K562 (cell line): ENCODE data around the gene FBLN2. TPM values are rescaled to one million over a fixed set of nuclear protein-coding genes. Genes with fewer than 3 reads are reported as not detected.

Experiments
- ATAC-seq: fragments of 200-7000 bp; cut with Tn5 transposase; 3 replicates; pipeline ENCODE4 v1.9.1; 2020; ENCODE audit warnings: moderate library complexity
- BruUV-seq: library from RNA; stranded (reverse); fragments of 400-500 nt; replicated peaks from 2 replicates; lab custom pipeline; 2021; lab: Mats Ljungman, UMichigan
- CTCF ChIA-PET: fragments of 300-600 bp; formaldehyde crosslinking; extraction: SDS; loops from one replicate; lab custom pipeline; 2021; ENCODE audit warnings: low intra/inter-chr PET ratio; lab: Yijun Ruan, JAX
- POLR2A ChIA-PET: fragments of 300-600, 350-650 bp; sonication (Branson Sonifier 250); formaldehyde crosslinking; extraction: SDS; loops from one replicate; lab custom pipeline; 2021; ENCODE audit warnings: antibody characterized with exemption, inconsistent platforms; lab: Yijun Ruan, JAX
- DNase-seq, 4 experiments: peaks; one replicate each; pipeline versions ENCODE4 v3.0.0 to v3.0.0-alpha.2; 2011 to 2018; ENCODE audit warnings: low spot score in 3 of 4, mixed read lengths in 3 of 4; ENCODE audit errors: extremely low read depth in 1 of 4
- FAIRE-seq: peaks from 2 replicates; lab custom pipeline; 2011; peaks lifted over from hg19 to GRCh38; lab: Jason Lieb, UNC
- H2AFZ ChIP-seq: 2 replicates; pipeline ENCODE4 v1.6.0; 2011; ENCODE audit warnings: low read depth, low read length, control low read depth, inconsistent platforms
- H3K27ac ChIP-seq: fragments of 200-600 bp; 3 replicates; pipeline ENCODE4 v1.8.0; 2011; ENCODE audit warnings: low read depth, mild to moderate bottlenecking, control low read depth, inconsistent platforms, low read length, moderate library complexity, mixed read lengths; ENCODE audit errors: extremely low read depth
- H3K27me3 ChIP-seq, 2 experiments: fragments of 300-600 bp in 1 of 2; 2 replicates in 1 of 2; 3 replicates in 1 of 2; pipeline versions ENCODE4 v1.6.0 to v1.8.0; 2011; ENCODE audit warnings: inconsistent platforms in 2 of 2, low read length in 2 of 2, mild to moderate bottlenecking in 1 of 2, mixed read lengths in 1 of 2, moderate library complexity in 1 of 2; ENCODE audit not compliant: control insufficient read depth in 2 of 2, insufficient read depth in 2 of 2
- H3K36me3 ChIP-seq: fragments of 300-600 bp; 3 replicates; pipeline ENCODE4 v1.8.0; 2011; ENCODE audit warnings: mild to moderate bottlenecking, low read length, inconsistent platforms; ENCODE audit not compliant: control insufficient read depth, insufficient read depth
- H3K4me1 ChIP-seq, 2 experiments: fragments of 200-600 bp in 1 of 2; replicated peaks in 1 of 2; 2 replicates in 1 of 2; 3 replicates in 1 of 2; pipeline versions ENCODE4 v1.5.1 to v1.8.0; 2011; ENCODE audit warnings: inconsistent platforms in 2 of 2, low read length in 2 of 2, mild to moderate bottlenecking in 1 of 2, mixed read lengths in 1 of 2, moderate library complexity in 1 of 2; ENCODE audit not compliant: control insufficient read depth in 2 of 2, insufficient read depth in 2 of 2
- H3K4me2 ChIP-seq: 2 replicates; pipeline ENCODE4 v1.6.1; 2011; ENCODE audit warnings: low read length, control low read depth, inconsistent platforms, mixed read lengths; ENCODE audit not compliant: insufficient read depth
- H3K4me3 ChIP-seq: fragments of 200-600 bp; sonication (generic), shearing (Covaris generic); 2 replicates; pipeline ENCODE4 v1.5.1; 2016; ENCODE audit warnings: control low read depth, inconsistent platforms
- H3K79me2 ChIP-seq: fragments of 200-600 bp; 3 replicates; pipeline ENCODE4 v1.8.0; 2011; ENCODE audit warnings: low read length, inconsistent platforms; ENCODE audit not compliant: control insufficient read depth, insufficient read depth
- H3K9ac ChIP-seq, 2 experiments: 2 replicates each; pipeline versions ENCODE4 v1.6.0 to v1.6.1; 2011; ENCODE audit warnings: low read depth in 2 of 2, low read length in 2 of 2, control low read depth in 1 of 2, inconsistent platforms in 1 of 2, mild to moderate bottlenecking in 1 of 2, mixed read lengths in 1 of 2; ENCODE audit not compliant: insufficient read depth in 1 of 2
- H3K9me1 ChIP-seq: one replicate; pipeline ENCODE4 v1.6.0; 2011; ENCODE audit warnings: inconsistent platforms, mild to moderate bottlenecking, low read length, moderate library complexity; ENCODE audit not compliant: control insufficient read depth, insufficient read depth
- H3K9me3 ChIP-seq: replicated peaks from 2 replicates; pipeline ENCODE4 v1.5.1; 2011; ENCODE audit warnings: low read depth, low read length, inconsistent platforms; ENCODE audit not compliant: control insufficient read depth, insufficient read depth
- H4K20me1 ChIP-seq: replicated peaks from 2 replicates; pipeline ENCODE4 v1.6.1; 2011; ENCODE audit warnings: low read length, inconsistent platforms, mixed read lengths; ENCODE audit not compliant: control insufficient read depth, insufficient read depth
- ELF1 ChIP-seq: fragments of 200-800 bp; sonication (Bioruptor generic); IDR thresholded peaks from 2 replicates; pipeline ENCODE4 v1.6.1; 2016; ENCODE audit warnings: missing genetic modification characterization, missing compliant biosample characterization
- FIP1L1 ChIP-seq: fragments of 200-400 bp; formaldehyde crosslinking; IDR thresholded peaks from 2 replicates; pipeline ENCODE4 v1.6.1; 2018; ENCODE audit warnings: mild to moderate bottlenecking, low read depth, low read length; ENCODE audit not compliant: poor library complexity, severe bottlenecking
- HSF4 ChIP-seq: fragments of 250-450 bp; sonication (Bioruptor Pico); IDR thresholded peaks from 2 replicates; pipeline ENCODE4 v2.1.2; 2022; ENCODE audit warnings: mild to moderate bottlenecking, moderate library complexity, borderline replicate concordance
- KDM1A ChIP-seq, 2 experiments: fragments of 450-650 bp; IDR thresholded peaks; 2 replicates each; pipeline ENCODE4 v1.6.1; 2016; ENCODE audit warnings: mild to moderate bottlenecking in 2 of 2
- KDM2B ChIP-seq: fragments of 250-450 bp; sonication (Bioruptor Pico); IDR thresholded peaks from 2 replicates; pipeline ENCODE4 v1.8.0; 2021; ENCODE audit warnings: mild to moderate bottlenecking, moderate library complexity
- NCOA1 ChIP-seq: fragments of 450-650 bp; IDR thresholded peaks from 2 replicates; pipeline ENCODE4 v1.6.1; 2016; ENCODE audit warnings: low read depth
- RBM25 ChIP-seq: fragments of 200-400 bp; formaldehyde crosslinking; IDR thresholded peaks from 2 replicates; pipeline ENCODE4 v1.6.1; 2018; ENCODE audit warnings: low read length, low read depth, moderate library complexity; ENCODE audit not compliant: severe bottlenecking
- REST ChIP-seq, 2 experiments: fragments of 450-650 bp; formaldehyde crosslinking in 1 of 2; IDR thresholded peaks; 2 replicates each; pipeline versions ENCODE4 v1.4.0 to v1.6.1; 2014 to 2020; ENCODE audit warnings: mild to moderate bottlenecking in 2 of 2, borderline replicate concordance in 1 of 2, low read depth in 1 of 2
- XRCC3 ChIP-seq: fragments of 450-650 bp; IDR thresholded peaks from 2 replicates; pipeline ENCODE4 v1.6.1; 2017; ENCODE audit warnings: mild to moderate bottlenecking, moderate library complexity
- ZBED1 ChIP-seq: IDR thresholded peaks from 2 replicates; pipeline ENCODE4 v1.6.1; 2014
- ZNF57 ChIP-seq: fragments of 450-650 bp; formaldehyde crosslinking; IDR thresholded peaks from 2 replicates; pipeline ENCODE4 v1.4.0; 2020; ENCODE audit warnings: mild to moderate bottlenecking, moderate library complexity
- WGBS: fragments of 100-300 bp; shearing (Covaris generic); methylation state at CpG from one replicate; pipeline ENCODE4 v1.1.6; 2016; ENCODE audit warnings: low coverage, mixed read lengths; ENCODE audit not compliant: insufficient coverage; ENCODE audit errors: missing lambda C conversion rate; 5-methylcytosine and 5-hydroxymethylcytosine counted together
- in situ Hi-C: fragments of 300-500 bp; cut with MboI; formaldehyde crosslinking; loops from 4 replicates; pipeline ENCODE4 v1.15.0; 2018; ENCODE audit warnings: inconsistent platforms, mixed read lengths
- intact Hi-C: fragments of 100-400 bp; cut with micrococcal nuclease; formaldehyde crosslinking; loops from 2 replicates; pipeline ENCODE4 v1.14.2; 2022
- polyA plus RNA-seq, 8 experiments: library from polyadenylated mRNA; depleted of rRNA in 4 of 8; stranded (reverse) in 5 of 8; unstranded in 3 of 8; fragments of >200 nt; fragmentation: Nextera tagmentation in 2 of 8; fragmentation: Illumina TruSeq in 1 of 8; extraction: Ambion mirVana in 2 of 8; extraction: Trizol in 1 of 8; gene quantifications; 2 replicates each; pipeline versions ENCODE4 v1.2.1 to v1.2.3, GENCODE V29; 2011 to 2014; ENCODE audit warnings: inconsistent platforms in 1 of 8, missing spikeins in 1 of 8
- total RNA-seq, 7 experiments: library from RNA; depleted of rRNA in 6 of 7; stranded (reverse); fragments of >200 nt in 6 of 7; fragmentation: Illumina TruSeq in 2 of 7; extraction: Trizol in 2 of 7; gene quantifications; 2 replicates each; pipeline versions ENCODE4 v1.2.1 to v1.2.3, GENCODE V29; 2011 to 2021; ENCODE audit warnings: low replicate concordance in 1 of 7

FBLN2 gene
- total and polyA plus RNA-seq, 9 of the 15 experiments (the other 6 are each of a cell fraction or from before 2014, with no cell fraction given) = 0.03 to 0.10 (median 0.04) TPM; not detected in 6

- Histone ChIP-seq H3K27me3 (peaks cover 4 to 48% of the 10 kb centered on the region in 2 experiments; a peak in 4 of 5 replicates), H3K9me3 (no peaks in the 10 kb centered on the region), H3K9ac (no peak overlapping the region), H3K36me3 (no peaks in the 10 kb centered on the region), H3K9me1 (peaks cover 9% of the 10 kb centered on the region), H3K79me2 (no peaks in the 10 kb centered on the region), H3K4me3 (no peak overlapping the region), H3K4me2 (no peak overlapping the region), H4K20me1 (peaks cover 9% of the 10 kb centered on the region), H3K4me1 (peaks cover 24 to 55% of the 10 kb centered on the region in 2 experiments; a peak in 4 of 5 replicates), H3K27ac (no peak overlapping the region), H2AFZ (no peak overlapping the region)
- DNase-seq (no peak), ATAC-seq (no peak), FAIRE-seq (no peak)
- POLR2A ChIA-PET = interaction anchor here (0.6 to 2.0 kb wide), 2 partner anchors 15 to 98 kb away, joined by 3 to 8 read pairs; no protein-coding TSS in a partner anchor
- no TSS peak for BruUV-seq
- TF ChIP-seq HSF4 (no peak), FIP1L1 (no peak), ZBED1 (no peak), REST (IDR thresholded peaks at IDR 0.05; ENCODE audit: borderline replicate concordance) (no peak), REST (CRISPR knock-in tag; IDR thresholded peaks at IDR 0.05; ENCODE audit: low read depth) (no peak), RBM25 (no peak), KDM1A (IDR thresholded peaks at IDR 0.05) (no peak), KDM2B (CRISPR knock-in tag) (no peak), ELF1 (tag) (no peak), NCOA1 (no peak), XRCC3 (no peak), ZNF57 (CRISPR knock-in tag) (no peak)
- in situ Hi-C loops = no loop called here
- CTCF ChIA-PET = no interaction called here
- intact Hi-C loops = no loop called here
- WGBS = 3% methylated on average over 2 of the region's 2 CpGs
These were observed 29.3 kb downstream of the FBLN2 start for GRCh38 chr3:13578251-13578650.
